GM18951 (cell line): ENCODE data around the gene ZYX.
"Not testable (repeated sequence)": the region's sequence is repeated elsewhere in the genome, so short reads cannot be mapped to it uniquely, and the experiment has no call there.

Source experiments
- POLR2A ChIP-seq: IDR thresholded peaks from 4 replicates; pipeline ENCODE4 v1.6.1; 2011; ENCODE audit warnings: mild to moderate bottlenecking; ENCODE audit not compliant: insufficient read length, insufficient read depth; ENCODE audit errors: extremely low read depth
- in situ Hi-C: fragments of 300-500 bp; cut with MboI; formaldehyde crosslinking; loops from one replicate; pipeline ENCODE4 v1.12.0; 2022; ENCODE audit warnings: low sequenced_read_pairs, mixed read lengths, inconsistent platforms; ENCODE audit not compliant: unreplicated experiment

The ZYX gene

GRCh38 chr7:143383642-143383957 lies 2.5 kb downstream of the ZYX start:
- TF ChIP-seq POLR2A, result no peak
- in situ Hi-C loops, result no loop called here

- in situ Hi-C loops, result no loop called here
- no peak for TF ChIP-seq POLR2A
Observed at GRCh38 chr7:143384148-143384547, 3.0 kb downstream of the ZYX start.

GRCh38 chr7:143384661-143385631 lies 3.8 kb downstream of the ZYX start:
- no peak for TF ChIP-seq POLR2A
- in situ Hi-C loops, result no loop called here

DNA sequence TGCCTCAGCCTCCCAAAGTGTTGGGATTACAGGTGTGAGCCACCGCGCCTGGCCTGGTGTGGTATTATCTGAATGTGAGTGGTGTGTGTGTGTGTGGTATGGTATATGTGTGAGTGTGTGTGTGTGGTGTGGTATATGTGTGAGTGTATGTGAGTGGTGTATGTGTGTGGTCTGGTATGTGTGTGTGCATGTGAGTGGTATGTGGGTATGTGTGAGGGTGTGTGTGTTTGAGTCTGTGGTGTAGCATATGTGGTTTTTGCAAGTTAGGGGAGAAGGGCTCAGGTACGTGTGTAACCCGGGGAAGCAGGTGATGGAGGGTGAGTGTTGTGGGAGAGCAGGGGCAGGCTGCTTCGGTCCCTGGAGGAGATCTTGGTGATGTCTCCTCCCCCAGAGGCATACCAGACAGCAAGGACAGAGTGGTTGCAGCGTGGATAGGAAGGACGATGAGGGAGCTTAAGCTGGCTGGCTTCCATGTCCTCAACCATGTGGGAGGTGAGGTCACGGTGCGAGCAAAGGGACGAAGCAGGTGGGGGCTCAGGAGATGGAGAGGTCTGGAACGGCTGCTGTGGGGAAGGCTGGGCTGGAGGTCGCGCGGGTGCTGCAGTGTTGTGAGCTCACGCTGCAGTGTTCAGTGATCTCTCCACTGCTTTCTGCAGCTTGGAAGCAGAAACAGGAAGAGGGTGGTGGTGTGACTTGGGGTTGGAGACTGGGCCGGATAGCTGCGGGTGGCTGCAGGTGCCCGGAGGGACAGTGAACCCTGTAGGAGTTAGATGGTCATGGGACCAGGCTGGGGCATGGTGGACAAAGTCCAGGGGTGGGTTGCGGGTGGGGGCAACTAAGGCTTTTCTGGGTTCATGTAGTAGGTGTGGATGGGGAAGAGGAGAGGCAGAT lies 5.0 kb downstream of the ZYX start:
- TF ChIP-seq POLR2A, result no peak
- in situ Hi-C loops, result no loop called here

GRCh38 chr7:143387156-143387975 lies 6.2 kb downstream of the ZYX start:
- TF ChIP-seq POLR2A, result no peak
- in situ Hi-C loops, result no loop called here

DNA sequence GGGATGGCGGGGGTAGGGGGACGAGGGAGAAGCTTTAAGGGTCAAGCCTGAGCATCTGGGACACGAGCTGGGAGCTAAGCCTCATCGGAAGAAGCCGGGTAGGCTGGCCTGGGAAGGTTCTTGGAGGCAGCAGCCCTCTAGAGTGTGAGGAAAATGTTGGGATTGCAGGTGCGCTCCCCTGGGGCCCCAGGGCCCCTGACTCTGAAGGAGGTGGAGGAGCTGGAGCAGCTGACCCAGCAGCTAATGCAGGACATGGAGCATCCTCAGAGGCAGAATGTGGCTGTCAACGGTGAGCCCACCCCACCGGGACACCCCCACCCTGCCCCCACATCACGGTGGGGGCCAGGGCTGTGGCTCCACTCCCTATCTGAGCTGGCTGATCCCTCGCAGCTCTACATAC lies 6.9 kb downstream of the ZYX start:
- in situ Hi-C loops, result no loop called here
- no peak for TF ChIP-seq POLR2A

DNA sequence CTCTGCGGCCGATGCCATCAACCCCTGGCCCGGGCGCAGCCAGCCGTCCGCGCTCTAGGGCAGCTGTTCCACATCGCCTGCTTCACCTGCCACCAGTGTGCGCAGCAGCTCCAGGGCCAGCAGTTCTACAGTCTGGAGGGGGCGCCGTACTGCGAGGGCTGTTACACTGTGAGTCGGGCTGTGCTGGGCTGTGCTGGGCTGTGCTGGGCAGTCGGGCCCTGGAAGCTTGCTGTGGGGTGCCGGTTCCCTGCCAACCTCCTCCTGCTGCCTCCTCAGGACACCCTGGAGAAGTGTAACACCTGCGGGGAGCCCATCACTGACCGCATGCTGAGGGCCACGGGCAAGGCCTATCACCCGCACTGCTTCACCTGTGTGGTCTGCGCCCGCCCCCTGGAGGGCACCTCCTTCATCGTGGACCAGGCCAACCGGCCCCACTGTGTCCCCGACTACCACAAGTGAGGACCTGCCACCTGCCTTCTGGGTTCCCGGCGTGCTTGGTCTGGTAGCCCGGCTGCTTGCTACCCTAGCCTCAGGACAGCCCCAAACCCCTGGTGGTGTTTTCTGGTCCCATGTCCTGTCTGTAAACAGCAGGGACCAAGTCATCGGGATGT lies 7.5 kb downstream of the ZYX start:
- in situ Hi-C loops, result no loop called here

GRCh38 chr7:143389316-143390103 lies 8.4 kb downstream of the ZYX start:
- in situ Hi-C loops, result no loop called here

More for the DNA sequence above, 7.5 kb downstream of the ZYX start:
- TF ChIP-seq POLR2A, result no peak

DNA sequence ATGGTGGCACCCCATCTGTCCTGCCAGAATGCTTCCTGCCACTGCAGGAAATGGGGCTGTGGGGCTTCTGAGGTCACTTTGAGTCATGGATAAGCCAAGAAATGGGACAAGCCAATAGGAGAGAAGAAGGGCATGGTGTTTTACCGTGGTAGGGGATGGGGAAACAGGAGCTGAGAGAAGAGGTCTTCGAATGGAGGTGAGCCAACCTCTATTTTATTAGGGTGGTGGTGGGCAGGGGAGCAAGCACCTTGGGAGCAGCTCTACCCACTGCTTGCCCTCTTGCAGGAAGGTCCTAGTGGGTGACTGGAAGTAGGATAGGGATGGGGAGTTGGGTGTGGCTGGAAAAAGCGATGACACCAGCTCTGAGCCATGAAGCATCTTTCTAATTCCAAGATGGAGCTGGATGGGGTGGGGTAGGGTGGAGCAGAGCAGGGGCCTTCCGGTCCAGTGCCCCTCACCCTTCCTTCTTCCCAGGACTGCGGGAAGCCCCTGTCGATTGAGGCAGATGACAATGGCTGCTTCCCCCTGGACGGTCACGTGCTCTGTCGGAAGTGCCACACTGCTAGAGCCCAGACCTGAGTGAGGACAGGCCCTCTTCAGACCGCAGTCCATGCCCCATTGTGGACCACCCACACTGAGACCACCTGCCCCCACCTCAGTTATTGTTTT lies 9.1 kb downstream of the ZYX start:
- TF ChIP-seq POLR2A, result no peak
- in situ Hi-C loops, result no loop called here

More at GRCh38 chr7:143389316-143390103, 8.4 kb downstream of the ZYX start:
- TF ChIP-seq POLR2A, result no peak

GRCh38 chr7:143390773-143391317 lies 9.7 kb downstream of the ZYX start:
- in situ Hi-C loops, result no loop called here
- no peak for TF ChIP-seq POLR2A

DNA sequence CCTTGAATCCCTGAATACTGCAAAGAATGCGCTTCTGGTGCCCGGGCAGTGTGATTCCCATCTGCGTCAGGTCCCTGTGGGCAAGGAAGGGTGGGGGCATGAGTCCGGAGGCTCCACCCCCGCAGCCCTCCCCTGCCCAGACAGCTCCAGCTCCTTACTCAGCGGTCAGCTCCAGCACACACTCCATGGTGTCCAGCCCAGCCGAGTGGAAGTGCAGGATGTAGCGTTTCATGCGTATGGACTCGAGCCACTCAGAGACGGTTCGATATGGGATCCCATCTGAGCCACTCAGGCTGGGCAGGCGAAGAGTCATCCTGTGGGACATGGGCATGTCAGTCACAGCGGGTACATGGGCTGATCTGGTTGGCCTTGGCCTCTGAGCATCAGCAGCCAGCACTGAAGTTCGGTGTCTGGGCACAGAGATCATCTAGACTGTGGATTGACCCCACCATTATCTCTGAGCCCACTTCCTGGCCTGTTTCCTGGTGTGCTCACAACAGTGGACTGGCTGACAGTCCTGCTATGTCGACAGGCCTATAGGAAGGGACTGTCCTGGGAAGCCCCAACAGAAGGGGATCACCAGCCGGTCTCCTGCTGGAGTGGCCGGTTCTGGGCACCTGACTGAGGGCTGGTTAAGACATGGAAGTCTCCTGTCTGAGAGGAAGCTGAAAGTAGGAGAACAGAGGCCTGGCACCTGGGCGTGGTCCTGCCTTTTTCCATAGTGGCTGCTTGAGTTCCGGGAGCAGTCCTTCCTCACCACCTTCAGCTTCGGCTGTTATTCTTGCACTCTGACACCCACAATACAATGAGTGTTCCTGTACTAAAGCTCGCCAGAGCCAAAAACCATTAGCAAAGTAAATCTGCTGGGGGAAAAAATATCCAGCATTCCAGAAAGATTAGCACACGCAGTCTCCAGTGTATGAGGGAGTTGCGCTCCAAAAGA lies 10.6 kb downstream of the ZYX start:
- in situ Hi-C loops, result no loop called here

DNA sequence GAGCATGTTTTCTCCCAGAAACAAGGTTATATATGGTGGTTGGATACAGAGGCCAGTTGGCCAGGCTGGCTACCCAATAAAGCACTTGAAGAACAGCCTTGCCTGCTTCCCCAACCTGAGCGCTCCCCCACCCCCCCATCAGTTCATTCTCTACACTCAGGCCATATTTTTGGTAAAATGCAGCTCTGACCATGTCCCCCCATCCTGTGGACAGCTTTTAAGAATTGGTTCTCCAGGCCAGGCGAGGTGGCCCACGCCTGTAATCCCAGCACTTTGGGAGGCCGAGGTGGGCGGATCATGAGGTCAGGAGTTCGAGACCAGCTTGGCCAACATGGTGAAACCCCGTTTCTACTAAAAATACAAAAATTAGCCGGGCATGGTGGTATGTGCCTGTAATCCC lies 11.3 kb downstream of the ZYX start:
- in situ Hi-C loops, result not testable (repeated sequence)

More for the DNA sequence above, 10.6 kb downstream of the ZYX start:
- no peak for TF ChIP-seq POLR2A
